ENCODE data around the gene CAMK4.

Gene CAMK4

DNA sequence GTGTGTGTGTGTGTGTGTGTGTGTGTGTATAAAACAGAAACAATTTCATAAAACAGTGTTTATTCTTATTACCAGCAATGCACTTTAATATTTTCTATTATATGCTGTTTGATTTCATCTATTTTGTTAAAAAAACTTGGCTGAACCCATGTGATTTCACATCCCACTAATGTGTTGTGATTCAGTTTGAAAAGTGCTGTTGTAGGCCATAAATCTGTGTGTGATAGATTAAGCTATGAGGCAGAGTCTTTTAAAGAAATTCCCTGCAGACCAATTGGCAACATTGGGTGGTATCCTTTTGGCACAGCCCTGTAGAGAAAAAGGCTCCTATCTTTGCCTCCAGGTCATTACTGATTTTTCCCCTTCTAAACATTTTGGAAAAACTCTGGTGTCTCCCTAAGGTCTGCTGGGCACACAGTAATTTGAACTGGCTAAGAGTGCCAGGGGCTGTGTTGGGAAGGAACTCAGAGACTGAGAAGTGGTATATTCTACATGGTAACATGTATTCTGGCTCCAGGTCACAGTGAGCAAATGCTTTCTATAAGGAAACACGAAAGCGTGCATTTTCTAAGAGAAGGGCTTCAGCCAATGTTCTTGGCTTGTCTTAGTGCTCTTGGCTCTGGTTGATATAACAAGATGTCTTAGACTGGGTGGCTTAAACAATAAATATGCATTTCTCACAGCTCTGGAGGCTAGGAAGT, 4.5 kb downstream of the CAMK4 start:
- H3K4me3 ChIP-seq (ENCODE audit: low read depth, low read length): no peak overlapping the region
- DNase-seq (ENCODE audit: low read depth): no peak

DNA sequence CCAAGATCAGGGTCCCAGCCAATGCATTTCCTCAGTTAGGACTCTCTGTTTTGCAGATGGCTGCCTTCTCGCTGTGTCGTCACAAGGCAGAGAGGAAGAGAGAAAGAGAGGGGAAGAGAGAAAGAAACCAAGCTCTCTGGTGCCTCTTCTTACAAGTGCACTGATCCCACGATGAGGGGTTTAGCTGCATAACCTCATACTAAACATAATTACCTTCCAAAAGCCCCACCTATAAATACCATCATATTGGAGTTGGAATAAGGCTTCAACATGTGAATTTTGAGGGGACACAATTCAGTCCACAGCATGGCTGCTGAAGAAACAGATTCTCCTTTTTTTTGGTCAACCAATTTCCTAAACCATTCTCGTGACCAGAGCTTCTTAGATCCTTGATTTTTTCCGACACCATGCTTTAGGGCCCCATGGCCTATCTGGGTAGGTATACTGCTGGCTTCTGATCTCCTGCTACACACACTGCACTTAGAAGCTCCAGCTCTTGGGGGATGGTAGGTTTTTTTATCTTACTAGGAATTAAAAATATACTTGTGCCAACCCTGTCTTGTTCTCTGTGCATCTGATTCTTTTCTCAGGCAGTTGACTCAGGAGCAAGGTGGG, 5.1 kb downstream of the CAMK4 start:
- no peak for DNase-seq (ENCODE audit: low read depth)
- H3K4me3 ChIP-seq (ENCODE audit: low read depth, low read length): no peak overlapping the region

DNA sequence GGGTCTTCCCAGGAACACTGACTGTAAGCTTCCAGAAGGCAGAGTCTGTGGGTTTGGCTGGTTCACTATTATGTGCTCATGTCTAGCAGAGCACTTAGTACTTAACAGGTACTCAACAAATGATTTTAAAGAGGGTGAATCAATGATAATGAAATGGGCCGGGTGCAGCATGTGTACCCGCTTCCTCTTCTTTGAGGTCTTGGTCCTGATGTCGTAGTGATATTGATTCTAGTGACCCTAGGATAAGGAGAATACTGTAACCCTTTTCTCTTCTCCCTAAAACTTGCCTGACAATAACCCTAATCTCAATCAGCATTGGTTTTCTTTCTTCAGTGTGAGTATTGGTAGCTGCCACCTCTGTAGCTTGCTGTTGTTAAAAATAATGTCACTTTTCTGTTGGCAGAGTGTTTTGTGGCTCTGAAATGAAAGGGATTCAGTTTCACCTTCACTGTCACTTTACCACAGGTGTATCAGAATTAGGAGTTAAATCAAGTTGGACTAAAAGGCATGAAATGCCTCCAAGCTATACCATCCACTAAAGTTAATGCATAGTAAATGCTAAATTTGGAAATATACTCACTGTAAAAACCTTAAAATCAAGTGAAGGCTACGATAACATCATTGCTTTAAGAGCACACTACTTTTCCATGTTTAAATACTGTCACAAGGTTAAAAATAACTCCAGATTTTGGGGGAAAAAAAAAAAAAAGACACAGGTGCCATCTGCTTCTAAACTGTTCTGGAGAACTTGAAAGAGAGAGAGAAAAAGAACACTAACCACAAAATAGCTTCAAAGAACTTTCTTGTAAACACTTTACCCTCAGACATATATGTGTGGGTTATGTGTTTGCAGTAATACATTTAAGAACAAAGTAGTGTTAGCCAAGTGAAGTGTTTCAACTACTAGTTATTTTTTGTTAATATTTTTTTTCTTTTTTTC, 6.0 kb downstream of the CAMK4 start:
- DNase-seq (ENCODE audit: low read depth): no peak
- no peak overlapping the region for H3K4me3 ChIP-seq (ENCODE audit: low read depth, low read length)

DNA sequence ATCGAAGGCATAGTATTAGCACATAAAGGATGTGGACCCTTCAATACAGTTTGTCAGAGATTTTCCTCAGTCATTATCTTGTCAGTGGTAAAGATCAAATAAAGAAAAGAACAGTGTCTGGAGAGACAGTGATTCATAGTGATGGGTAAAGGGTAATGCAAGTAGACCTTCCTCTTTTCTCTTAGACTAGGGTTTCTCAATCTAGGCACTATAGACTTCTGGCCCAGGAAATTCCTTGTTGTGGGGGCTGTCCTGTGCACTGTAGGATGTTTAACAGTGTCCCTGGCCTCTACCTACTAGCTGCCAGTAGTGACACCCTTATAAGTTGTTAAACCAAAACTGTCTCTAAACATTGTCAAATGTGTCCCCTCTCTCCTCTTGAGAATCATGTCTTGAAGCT, 6.9 kb downstream of the CAMK4 start:
- DNase-seq (ENCODE audit: low read depth): no peak
- no peak overlapping the region for H3K4me3 ChIP-seq (ENCODE audit: low read depth, low read length)

DNA sequence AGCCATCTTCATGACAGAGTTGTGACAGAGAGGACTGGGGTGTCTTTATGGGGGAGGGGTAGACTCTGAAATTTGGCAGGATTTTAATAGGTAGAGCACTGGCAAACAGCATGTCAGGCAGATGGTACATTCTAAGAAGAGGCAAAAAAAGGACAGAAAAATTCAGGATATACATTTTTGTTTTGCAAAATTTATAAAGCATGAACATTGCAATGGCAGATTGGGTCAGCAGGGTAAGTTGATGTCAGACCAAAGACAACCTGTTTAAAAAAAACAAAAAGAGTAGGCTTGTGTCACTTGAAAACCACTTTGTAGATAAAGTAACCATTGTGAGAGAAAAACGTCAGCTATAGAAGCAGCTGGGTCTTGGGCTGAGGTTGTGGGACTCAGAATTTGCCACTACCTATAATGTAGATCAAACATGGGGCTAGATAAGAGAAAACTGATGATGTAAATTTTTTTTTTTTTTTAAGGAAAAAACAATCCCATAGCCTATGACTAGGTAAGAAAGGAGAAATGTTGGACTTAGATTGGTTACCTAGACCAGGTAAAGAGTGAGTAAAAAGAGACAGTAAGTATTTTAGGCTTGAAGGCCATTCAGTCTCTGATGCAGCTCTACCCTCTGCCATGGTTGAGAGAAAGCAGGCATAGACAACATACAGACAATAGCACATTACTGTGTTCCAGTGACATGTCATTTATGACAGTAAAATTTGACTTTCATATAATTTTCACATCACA, 8.3 kb downstream of the CAMK4 start:
- no peak for DNase-seq (ENCODE audit: low read depth)
- H3K4me3 ChIP-seq (ENCODE audit: low read depth, low read length): no peak overlapping the region

DNA sequence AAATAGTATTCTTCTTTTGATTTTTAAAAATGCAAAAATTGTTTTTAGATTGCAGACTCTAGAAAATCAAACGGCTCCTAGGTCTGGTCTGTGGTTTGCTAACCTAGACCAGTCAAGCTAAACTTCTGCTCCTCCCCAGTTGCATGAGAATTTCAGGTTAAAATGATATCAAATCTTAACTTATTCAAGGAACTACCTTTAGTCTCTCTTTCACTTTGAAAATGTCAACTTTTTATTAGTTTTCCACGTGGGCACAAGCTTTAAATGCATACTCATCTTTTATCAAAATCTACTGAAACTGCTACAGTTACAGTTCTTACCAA, 8.8 kb downstream of the CAMK4 start:
- DNase-seq (ENCODE audit: low read depth): no peak

DNA sequence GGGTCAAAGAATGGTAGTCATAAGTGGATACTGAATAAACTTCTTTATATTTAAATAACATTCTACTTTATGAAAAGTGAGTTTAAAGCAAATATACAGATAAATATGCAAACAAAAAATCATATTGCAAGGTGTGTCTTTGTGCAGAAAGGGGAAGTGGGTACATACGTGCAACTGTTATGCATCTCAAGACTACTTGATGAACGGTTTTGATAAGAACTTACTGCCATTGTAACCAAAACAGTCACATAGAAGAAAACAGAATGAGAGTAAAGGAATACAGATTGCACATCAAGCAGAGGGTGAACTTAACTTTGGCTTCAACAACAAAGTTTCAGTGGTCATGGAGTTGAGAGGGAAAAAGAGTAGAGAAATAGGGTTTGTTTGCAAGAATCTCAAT, 9.9 kb downstream of the CAMK4 start:
- no peak for DNase-seq (ENCODE audit: low read depth)
- no peak overlapping the region for H3K4me3 ChIP-seq (ENCODE audit: low read depth, low read length)

More for the DNA sequence above, 8.8 kb downstream of the CAMK4 start:
- H3K4me3 ChIP-seq (ENCODE audit: low read depth, low read length): no peak overlapping the region

DNA sequence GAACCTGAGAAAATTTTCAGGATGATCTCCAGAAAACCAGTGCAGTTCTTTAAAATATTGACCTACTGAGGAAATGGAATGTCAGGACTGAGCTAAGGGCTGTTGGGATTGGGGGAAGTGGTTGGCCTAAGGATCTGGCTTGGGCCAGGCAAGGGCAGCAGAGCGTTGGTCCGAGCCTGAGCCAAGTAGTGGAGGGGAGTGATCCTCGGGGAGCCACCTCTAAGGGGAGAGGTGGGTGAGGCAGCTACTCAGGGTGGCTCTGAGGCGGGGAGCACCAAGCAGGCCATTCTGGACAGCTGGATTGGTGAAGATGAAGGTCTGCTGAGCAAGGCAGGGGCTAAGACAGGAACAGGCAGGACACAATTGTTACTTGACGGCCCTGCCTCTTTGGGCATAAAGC, 11.5 kb downstream of the CAMK4 start:
- DNase-seq (ENCODE audit: low read depth): no peak

DNA sequence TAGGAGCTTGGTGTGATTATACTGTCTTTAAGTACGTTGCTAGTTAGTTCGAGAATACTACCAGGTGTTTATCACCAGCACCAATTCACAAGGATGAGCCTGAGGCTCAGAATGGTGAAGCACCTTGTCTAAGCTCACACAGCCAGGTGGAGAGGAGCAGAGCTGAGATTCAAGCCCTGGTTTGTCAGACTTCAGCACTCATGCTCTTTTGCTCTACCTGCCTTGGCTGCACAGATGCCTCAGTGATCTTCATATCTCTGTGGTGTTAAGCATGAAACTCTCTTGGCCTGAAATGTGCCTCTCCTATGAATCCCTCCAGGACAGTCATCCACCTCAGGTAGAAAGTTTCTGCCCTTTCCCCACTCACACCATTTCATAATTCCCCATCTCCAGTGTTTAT, 12.2 kb downstream of the CAMK4 start:
- DNase-seq (ENCODE audit: low read depth): no peak
- H3K4me3 ChIP-seq (ENCODE audit: low read depth, low read length): no peak overlapping the region

More for the DNA sequence above, 11.5 kb downstream of the CAMK4 start:
- H3K4me3 ChIP-seq (ENCODE audit: low read depth, low read length): no peak overlapping the region

DNA sequence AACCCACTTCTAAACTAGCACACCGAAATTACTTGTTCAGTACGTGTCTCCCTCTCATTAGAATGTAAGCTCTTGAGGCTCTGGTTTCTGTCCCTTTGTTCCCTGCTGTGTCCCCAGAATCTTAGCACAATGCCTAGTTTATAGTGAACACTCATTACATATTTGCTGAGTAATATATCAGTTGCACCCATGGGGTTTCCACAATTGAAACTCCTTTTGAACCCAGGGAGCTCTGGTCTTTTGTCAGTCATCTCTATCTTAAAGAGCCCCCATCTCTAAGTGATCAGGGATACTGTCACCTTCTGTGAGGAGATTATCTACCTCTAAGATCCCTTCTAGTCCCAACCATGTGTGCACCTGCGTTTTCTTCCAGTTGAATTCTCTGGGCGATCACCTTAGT, 12.8 kb downstream of the CAMK4 start:
- H3K4me3 ChIP-seq (ENCODE audit: low read depth, low read length): no peak overlapping the region
- DNase-seq (ENCODE audit: low read depth): no peak

DNA sequence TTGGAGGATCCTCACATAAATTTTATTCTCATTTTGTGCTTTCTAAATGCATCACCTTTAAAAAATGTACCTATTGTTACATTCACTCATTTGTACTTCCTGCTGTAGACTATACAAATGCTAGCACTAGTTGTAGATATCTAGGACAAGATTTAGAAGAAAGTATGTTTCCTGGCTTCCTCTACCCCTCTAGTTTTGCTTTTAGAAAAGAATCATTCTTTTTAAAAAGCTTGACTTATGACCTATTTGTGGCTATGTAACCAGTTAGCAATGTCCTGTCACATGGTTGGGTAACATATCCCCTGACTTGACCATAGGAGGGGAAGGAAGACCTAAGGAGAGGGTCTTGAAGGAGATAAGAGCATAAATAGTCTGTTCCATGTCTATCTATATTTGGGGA, 13.3 kb downstream of the CAMK4 start:
- H3K4me3 ChIP-seq (ENCODE audit: low read depth, low read length): no peak overlapping the region
- no peak for DNase-seq (ENCODE audit: low read depth)

DNA sequence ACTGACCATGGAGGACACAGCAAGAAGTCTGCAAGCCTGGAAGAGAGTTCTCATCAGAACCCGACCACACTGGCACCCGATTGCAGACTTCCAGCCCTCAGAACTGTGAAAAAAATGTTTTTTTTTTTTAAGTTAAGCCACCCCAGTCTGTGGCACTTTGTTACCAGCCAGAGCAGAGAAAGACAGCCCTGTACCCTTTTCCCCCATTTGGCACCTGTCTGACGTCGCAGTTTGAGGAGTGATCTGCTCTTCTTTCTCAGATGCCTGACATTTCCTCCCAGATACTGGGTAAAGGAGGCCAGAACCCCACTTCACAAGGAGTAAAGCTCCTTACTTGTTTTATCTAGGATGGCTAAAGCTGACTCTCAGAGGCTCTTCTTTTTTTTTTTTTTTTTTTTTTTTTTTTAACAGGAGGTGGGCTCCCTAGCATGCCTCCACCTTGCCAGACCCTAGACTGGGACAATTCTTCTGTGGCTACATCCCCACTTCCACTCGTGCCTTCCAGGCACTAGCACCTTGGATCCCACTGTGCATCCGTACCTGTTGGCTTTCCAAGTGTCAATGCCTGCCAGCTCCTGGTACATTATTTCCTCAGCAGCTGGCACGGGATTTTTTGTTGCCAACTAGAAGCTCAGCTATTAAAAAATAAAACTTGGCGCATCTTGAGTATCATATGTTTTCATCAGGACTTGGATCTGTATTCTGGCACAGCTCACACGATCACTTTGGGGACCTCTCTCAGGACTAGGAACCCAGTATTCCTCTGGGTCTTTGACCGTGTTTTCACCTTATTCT, 14.4 kb downstream of the CAMK4 start:
- H3K4me3 ChIP-seq (ENCODE audit: low read depth, low read length): no peak overlapping the region
- DNase-seq (ENCODE audit: low read depth): no peak

DNA sequence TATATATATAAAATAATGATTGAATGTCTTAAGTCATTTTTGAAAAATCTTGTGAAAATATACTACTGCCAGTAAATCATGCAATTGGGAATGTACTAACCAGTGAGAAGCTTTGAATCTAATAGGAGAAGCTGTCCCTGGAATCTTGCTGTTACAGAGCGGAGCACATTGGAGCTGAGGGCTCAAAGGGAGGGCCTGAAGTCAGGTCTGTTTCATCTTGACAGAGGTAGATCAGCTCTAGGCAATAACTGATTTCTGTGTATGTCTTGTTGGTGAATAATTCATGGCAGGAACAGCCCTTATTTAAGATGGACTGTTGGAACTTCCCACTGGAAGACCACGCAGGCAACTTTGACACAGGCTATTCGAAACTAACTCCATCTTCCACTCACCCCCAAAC, 17.5 kb downstream of the CAMK4 start:
- DNase-seq (ENCODE audit: low read depth): no peak
- no peak overlapping the region for H3K4me3 ChIP-seq (ENCODE audit: low read depth, low read length)

DNA sequence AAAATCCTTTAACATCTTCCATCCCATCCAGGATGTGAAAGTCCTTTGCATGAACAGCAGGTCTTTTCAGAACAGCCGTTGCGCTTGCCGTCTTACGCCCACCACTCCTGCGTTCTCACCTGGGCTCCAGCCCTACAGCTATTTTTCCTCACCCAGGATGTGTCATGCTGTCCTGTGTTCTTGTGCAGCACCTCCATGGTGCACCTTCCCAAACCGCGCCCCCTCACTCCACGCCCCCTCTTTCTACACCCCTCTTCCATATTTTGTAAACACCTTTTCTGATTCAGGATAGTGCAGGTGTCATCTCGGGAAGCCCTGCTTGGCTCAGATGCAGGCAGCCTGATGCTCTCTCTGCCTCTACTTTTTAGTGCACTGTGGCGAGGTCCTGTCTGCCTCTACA, 18.4 kb downstream of the CAMK4 start:
- no peak overlapping the region for H3K4me3 ChIP-seq (ENCODE audit: low read depth, low read length)

DNA sequence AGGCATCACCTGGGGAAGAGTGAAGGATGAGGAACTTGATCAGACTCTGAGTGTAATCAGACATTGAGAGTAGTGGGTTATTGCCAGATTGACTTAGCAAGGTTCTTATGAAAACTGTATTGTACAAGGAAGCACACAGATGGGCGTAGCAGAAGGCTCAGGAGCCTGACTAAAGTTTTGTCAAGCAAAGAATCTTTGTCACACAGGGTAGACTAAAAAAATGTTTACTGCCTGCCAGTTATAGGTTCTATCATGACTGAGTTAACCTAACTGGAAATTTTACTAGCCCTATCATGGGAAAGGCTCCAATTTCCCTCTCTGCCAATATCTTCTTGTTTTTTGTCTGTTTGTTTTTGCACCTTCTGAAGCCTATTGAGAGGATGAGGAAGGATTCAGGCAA, 19.1 kb downstream of the CAMK4 start:
- DNase-seq (ENCODE audit: low read depth): no peak

More for the DNA sequence above, 18.4 kb downstream of the CAMK4 start:
- no peak for DNase-seq (ENCODE audit: low read depth)

DNA sequence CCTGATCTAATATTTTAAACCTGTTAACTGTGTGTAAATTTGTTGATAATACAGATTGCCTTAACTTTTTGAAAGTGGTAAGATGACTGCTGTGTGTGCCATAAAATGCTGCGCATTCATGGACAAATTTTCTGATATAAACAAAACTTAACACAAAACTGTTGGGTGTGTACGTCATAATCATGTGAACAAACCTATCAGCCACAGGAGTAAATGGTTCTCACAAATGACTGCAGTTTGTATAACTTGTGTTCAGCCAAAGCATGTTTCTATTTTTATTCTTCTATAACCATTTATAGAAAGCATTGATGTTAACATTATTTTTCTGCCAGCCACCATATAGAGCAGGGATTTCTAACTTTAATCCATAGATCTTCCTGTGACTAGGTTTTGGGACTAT, 21.5 kb downstream of the CAMK4 start:
- DNase-seq (ENCODE audit: low read depth): no peak
- no peak overlapping the region for H3K4me3 ChIP-seq (ENCODE audit: low read depth, low read length)

More for the DNA sequence above, 19.1 kb downstream of the CAMK4 start:
- H3K4me3 ChIP-seq (ENCODE audit: low read depth, low read length): no peak overlapping the region

DNA sequence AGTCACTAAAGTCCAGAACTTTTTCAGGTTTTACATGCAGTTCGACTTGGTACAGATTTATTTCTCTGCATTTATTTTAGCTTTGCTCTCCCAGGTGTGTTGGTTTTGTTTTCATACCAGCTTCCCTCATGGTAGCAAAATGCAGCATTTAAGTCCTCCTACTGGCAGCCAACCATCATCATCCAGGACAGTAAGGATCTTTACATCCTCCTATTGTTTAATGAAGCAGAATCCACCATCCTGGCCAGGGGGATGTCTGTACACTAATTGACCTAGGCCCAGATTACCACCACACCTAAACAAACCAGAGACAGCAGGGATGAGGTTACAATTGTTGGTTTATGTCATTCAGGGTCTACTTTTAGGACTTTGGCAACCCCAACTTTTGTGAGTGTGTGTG, 22.3 kb downstream of the CAMK4 start:
- H3K4me3 ChIP-seq (ENCODE audit: low read depth, low read length): no peak overlapping the region
- no peak for DNase-seq (ENCODE audit: low read depth)

DNA sequence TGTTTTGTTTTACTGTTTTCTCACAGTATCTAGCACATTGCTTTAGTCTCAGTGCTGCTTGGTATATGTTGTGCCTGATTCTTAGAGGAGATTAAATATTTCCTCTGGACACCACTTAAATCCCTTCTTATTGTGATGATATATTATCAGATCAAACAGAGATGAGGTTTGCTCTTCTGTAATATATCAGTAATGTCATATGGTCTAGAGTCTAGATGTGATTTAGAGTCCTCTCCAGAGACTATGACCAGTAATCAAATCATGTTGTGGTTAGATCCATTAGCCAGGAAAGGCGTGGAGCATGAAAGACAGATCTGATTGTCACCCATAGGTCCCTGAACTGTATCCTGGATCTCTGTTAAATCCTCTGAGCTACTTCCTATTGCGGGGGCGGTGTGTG, 24.4 kb downstream of the CAMK4 start:
- no peak for DNase-seq (ENCODE audit: low read depth)
- H3K4me3 ChIP-seq (ENCODE audit: low read depth, low read length): no peak overlapping the region

DNA sequence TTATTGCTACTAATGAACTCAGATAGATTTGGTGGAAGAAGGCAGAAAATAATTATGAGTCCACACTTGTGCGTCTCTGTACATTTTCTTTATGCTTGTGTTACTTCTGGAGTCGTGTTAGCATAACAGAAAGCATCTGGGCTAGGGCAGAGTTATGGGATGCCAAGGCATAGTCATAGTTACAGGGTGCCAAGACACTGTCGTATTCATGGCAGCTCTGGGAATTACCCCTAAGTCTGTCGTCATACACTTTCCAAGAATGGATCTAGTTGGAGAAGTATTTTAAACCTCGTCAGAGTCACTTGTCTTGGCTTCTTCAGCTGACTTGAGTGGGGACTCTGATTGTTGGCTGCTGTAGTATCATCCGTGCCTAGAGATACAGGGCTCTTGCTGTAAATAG, 27.7 kb downstream of the CAMK4 start:
- H3K4me3 ChIP-seq (ENCODE audit: low read depth, low read length): no peak overlapping the region
- DNase-seq (ENCODE audit: low read depth): no peak
